GM21367 (cell line): ENCODE measurements around the gene WDHD1.
"Not testable (repeated sequence)": the region's sequence is repeated elsewhere in the genome, so short reads cannot be mapped to it uniquely, and the experiment has no call there.

Experiments
- ATAC-seq: cut with Tn5 transposase; IDR thresholded peaks from one replicate; pipeline ENCODE4 v1.9.1; 2021; ENCODE audit not compliant: unreplicated experiment

Gene WDHD1

DNA sequence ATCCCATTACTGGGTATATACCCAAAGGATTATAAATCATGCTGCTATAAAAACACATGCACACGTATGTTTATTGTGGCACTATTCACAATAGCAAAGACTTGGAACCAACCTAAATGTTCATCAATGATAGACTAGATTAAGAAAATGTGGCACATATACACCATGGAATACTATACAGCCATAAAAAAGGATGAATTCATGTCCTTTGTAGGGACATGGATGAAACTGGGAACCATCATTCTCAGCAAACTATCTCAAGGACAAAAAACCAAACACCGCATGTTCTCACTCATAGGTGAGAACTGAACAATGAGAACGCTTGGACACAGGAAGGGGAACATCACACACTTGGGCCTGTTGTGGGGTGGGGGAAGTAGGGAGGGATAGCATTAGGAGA is 73.3 kb downstream of the WDHD1 start:
- ATAC-seq = not testable (repeated sequence)

DNA sequence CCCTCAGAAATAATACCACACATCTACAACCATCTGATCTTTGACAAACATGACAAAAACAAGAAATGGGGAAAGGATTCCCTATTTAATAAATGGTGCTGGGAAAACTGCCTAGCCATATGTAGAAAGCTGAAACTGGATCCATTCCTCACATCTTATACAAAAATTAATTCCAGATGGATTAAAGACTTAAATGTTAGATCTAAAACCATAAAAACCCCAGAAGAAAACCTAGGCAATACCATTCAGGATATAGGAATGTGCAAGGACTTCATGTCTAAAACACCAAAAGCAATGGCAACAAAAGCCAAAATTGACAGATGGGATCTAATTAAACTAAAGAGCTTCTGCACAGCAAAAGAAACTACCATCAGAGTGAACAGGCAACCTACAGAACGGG is 74.1 kb downstream of the WDHD1 start:
- ATAC-seq = not testable (repeated sequence)

DNA sequence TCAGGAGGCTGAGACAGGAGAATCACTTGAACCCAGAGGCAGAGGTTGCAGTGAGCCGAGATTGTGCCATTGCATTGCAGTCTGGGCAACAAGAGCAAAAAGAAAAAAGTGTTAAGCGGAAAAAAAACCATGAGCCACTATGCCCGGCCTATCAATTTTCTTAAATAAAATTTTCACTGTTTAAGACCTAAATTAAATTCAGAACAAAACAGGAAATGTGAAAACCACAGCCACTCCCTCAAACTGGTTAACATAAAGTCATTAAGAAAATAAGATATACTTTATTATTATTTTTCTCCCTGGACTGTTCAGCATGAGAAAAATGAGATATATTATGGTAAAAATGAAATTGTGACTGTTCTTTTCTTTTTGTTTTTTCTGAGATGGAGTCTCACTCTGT is 79.7 kb downstream of the WDHD1 start:
- no peak for ATAC-seq

DNA sequence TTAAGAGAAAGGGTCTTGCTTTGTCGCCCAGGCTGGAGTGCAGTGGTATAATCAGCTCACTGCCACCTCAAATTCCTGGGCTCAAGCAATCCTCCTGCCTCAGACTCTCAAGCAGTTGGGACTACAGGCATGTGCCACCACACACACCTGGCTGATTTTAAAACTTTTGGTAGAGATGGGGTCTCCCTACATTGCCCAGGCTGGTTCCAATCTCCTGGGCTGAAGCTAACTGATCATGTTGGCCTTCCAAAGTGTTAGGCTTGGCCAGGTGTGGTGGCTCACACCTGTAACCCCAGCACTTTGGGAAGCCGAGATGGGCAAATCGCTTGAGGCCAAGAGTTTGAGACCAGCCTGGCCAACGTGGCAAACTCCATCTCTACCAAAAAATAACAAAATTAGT is 80.4 kb downstream of the WDHD1 start:
- ATAC-seq = no peak

DNA sequence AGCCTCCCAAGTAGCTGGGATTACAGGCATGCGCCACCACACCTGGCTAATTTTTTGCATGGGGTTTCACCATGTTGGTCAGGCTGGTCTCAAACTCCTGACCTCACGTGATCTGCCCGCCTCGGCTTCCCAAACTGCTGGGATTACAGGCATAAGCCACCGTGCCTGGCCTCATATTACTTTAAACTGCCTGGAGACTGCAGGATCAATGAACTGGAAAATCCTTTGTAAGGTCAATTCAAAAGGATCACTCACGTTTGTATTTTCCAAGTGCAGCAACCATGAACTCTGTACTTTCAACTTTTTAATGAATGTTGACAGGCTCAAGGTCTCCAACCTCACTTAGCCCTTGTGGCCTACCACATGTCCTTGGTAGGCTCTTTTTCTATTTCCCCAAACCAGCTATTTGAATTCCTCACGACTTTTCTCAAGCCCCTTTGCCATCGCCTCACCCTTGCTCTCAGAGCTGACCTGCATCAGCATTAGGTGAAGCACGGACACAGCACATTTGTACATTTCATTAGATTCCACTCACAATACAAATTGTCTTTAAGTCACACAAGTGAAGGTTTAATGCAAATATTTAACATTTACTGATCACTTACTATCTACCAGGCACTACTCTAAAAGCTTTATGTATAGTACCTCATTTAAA is 82.0 kb downstream of the WDHD1 start:
- ATAC-seq = no peak

DNA sequence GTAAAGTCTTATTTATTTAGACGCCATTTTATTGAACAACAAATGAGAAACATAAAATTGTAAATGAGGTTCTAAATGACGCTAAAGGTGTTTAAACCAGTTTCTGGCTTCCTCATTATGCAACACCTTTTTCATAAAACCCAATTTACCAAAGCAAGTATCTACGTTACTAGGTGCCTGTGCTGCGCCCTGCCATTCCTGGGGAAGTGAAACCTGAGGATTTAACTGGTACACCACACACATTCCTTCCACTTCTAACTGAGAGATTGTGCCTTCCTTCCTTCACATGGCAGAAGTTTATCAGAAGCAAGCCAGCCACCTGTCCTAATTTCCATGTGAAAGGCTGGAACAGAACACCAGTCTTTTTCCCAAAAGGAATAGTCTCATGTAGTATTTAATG is 84.0 kb downstream of the WDHD1 start:
- no peak for ATAC-seq

DNA sequence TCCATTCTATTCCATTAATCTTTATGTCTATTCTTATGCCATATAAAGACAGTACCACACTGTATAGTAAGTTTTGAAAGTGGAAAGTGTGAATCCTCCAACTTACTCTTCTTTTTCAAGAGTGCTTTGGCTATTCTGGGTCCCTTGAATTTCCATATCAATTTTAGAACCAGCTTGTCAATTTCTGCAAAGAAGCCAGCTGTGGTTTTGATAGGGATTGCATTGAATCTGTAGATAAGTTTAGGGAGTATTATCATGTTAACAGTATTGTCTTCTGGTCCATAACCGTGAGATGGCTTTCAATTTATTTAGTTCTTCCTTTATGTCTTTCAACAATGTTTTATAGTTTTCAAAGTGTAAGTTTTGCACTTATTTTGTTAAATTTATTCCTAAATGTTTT is 90.1 kb downstream of the WDHD1 start:
- no peak for ATAC-seq

DNA sequence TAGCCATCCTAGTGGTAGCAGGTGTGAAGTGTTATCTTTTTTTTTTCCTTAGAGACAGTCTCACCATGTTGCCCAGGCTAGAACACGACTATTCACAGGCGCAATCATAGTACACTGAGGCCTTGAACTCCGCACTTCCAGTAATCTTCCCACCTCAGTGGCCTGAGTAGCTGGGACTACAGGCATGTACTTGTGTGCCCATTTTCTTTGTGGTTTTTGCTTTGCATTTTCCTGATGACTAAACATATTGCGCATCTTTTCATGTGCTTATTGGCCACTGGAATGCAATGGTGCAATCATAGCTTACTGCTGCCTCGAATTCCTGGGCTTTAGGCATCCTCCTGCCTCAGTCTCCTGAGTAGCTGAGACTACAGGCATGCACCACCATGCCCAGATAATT is 90.9 kb downstream of the WDHD1 start:
- no peak for ATAC-seq

DNA sequence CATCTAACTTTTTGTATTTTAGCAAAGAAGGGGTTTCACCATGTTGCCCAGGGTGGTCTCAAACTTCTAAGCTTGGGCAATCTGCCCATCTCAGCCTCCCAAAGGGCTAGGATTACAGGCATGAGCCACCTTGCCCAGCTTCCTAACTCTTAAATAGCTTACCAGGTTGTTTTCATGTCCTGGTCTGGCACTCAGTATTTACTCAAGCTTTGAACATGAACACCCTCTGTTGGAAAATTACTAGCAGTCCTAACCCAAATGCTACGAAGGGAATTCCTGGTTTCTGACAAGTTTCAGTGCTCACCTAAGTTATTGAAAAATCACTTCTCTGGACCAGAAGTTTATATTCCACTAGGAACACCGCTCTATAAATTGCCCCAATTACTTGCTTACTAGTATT is 91.8 kb downstream of the WDHD1 start:
- no peak for ATAC-seq

DNA sequence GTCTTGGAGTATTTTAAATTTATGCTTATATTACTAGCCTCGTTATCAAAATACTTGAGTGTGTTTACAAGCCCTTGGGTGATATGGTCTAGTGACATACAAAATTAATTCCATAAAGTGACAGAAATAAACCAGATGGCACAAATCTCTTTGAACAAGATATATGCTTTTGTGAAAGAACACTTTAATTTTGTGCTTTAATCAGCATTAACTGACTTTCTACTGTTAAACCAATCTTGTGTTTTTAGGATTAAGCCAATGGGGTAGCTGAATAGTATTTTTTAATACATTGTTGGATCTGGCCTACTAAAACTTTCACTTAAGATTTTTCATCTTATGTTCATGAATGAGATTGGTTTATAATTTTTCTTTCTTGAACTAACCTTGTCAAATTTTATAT is 93.9 kb downstream of the WDHD1 start:
- ATAC-seq = no peak

DNA sequence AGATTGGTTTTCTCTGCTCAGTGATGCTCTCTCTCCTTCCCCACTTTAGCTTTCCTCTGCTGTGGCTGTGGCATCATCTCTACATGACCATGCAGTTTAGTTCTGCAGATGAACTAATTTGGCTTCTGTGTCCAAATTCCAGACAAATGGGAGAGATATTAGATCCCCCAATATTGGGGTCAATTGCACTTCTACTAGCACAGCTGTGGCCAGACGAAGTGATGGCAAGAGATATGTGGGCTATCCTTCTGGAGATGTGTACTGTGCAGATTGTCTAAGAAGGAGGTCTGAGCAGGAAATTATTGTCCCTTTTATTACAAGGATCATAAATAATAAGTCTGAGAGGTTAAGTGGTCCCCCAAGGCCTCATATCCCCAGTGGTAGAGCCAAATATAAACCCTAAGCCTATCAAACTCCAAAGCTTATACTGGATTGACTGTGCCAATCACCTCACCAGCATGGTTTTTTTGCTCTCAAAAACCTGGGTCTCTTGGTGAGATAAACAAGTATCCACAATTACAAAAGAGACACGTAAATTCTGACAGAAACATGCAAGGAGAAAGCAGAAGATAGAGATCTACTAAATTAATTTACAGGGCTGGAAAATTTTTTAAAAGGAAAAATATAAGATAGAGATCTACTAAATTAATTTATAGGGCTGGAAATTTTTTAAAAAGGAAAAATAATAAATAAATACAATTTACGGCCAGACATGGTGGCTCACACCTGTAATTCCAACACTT is 95.1 kb downstream of the WDHD1 start:
- ATAC-seq = no peak

DNA sequence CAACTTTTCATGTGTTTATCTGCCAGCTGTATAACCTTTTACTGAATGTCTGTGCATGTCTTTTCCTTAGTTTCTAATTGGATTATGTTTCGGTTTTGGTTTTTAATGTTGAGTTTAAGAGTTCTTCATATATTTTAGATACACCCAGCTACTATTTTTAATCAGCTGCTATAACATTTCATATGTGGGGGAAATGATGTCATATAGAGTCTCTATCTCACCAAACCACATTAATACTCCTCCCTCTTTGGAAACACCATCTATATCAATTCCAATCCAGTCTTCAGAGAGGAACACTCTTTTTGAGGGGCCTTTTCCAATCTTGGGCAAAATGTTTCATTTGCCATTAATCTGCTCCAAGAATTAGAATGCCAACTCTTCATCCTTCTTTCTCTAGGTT is 95.8 kb downstream of the WDHD1 start:
- no peak for ATAC-seq

DNA sequence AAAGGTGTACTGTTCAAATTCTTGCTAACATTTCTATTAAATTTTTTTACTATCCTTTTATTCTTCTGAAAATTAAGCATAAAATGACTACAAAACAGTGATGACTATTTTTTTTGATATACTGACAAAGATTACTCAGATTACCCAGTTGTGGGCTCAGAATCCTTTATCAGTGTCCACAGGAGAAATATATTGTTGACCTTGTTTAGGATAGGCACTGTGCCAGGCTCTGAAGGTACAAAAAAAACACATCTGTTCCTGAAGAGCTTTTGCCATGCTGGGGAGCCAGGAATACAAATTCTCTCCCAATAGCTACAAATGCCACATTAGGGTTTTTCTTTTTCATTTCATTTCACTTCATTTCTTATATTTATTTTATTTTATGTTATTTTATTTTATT is 97.3 kb downstream of the WDHD1 start:
- no peak for ATAC-seq

DNA sequence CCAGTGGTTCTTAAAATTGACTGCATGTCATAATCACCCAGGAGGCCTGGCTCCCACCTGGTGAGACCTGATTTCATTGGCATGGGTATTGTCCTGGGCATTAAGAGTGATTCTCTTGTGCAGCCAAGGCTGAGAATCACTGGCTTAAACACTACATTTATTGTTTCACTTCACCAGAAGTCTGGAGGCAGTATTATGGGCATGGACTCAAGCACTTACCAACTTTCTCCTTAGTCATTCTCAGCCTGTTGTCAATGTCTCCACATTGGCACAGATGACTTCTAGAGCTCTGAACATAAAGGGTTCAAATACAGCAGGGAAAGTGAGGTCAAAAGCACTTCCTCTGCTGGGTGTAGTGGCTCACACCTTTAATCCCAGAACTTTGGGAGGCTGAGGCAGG is 98.7 kb downstream of the WDHD1 start:
- ATAC-seq = no peak

DNA sequence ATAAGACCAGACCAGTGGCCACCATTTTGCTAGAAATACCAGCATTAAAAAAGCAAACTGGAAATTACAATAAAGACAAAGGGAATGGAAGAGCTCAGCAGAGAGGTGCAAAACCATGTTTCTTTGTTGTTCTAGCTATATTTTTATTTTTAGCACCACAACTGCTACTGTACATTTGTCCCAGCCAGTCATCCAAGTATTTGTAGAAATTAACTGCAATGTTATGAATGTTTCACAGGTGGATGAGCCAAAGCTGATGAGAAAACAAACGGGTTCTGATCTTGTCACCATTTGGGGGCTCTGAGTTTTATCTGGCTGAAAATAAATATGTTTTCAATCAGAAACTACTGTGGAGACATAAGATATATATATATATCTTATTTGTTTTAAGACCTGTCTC is 99.3 kb downstream of the WDHD1 start:
- ATAC-seq = no peak

DNA sequence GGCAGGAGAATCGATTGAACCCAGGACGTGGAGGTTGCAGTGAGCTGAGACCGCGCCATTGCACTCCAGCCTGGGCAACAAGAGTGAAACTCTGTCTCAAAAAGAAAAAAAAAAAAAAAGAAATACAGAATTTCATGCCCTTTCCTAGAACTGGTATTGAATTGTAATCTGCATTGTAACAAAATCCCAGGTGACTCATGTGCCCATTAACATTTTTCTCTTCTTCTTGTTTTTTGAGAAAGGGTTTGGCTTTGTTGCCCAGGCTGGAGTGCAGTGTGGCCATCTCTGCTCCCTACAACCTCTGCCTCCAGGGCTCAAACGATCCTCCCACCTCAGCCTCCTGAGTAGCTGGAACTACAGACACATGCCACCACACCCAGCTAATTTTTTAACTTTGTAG is 100.3 kb downstream of the WDHD1 start:
- ATAC-seq = not testable (repeated sequence)

DNA sequence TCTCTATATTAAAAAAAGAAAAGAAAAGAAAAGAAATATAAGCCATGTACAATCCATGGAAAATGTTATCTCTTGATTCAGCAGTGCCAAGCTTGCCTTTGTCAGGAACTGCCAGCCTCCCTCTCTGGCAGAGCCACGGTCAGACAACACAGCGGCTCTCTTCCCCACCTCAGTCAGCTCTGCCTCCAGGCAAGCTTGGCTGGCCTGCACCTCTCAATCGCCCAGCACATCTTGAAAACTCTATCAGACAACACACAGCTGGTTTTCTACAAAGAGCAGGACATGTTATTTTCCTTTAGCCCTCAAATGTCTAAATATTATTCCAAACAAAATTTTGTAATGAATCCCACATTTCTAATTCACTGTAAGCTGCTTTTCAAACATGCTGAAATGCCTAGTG is 104.3 kb downstream of the WDHD1 start:
- no peak for ATAC-seq

DNA sequence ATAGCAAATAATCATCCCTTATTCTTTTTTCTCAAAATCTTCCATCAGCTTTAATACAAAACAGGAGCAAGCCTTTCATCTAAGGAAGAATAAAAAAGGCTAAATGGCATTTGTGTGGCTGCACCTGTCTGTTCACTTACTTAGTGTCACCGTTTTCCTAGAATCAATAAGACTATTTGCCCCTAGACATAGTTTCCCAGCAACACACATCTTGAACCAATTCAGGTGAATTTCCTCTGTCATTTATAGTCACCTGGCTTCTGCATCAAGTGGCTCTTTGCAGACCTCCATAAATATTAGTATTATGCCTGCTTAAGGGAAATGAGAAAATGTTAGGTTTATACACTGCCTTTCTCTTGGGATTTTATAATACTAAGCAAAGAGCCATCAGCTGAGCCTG is 106.8 kb downstream of the WDHD1 start:
- no peak for ATAC-seq

DNA sequence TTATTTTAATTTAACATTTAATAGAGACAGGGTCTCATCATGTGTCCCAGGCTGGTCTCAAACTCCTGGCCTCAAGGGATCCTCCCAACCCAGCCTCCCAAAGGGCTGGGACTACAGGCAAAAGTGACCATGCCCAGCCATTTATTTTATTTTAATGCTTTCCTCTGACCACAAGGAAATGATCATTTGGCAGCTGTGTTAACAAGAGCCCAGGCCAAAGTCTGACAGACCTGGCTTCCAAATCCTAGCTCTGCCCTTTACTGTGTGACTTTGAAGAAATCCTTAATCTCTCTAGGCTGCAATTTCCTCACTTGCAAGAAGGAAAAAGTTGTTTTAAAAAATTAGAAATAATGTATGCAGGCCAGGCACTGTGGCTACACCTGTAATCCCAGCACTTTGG is 107.6 kb downstream of the WDHD1 start:
- no peak for ATAC-seq

DNA sequence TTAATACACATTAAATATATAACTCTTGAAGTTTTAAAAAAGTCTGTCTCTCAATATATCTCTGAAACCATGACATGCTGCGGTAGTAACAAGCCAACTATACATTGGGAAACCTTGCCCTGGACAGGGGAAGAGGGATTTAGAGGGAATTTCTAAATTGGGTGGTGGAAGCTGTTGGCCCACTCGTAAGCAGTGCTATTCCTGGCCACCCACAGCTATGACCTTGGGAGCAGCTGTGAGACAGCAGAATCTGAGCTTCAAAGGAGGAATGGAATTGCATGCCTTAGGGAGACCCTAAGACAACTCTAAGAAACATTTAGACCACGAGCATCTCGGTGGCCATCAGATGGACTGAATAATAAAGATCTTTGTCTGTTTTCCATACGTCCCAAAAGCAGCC is 108.5 kb downstream of the WDHD1 start:
- ATAC-seq = no peak

DNA sequence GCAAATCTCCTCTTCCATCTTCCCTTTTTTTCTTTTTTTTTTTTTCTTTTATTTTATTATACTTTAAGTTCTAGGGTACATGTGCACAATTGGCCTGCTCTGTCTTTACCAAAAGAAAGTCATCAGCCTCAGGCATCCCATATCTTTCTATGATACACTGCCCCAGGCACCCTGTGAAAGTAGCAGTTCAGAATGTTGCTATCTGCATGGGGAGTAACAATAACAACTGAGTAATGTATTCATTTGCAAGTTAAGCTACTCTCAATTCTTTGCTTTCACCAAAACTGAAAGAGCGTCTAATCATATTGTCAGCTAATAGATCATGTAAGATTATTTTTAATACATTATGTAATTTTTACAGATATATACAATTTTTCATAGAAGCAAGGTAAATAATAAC is 110.8 kb downstream of the WDHD1 start:
- ATAC-seq = no peak

DNA sequence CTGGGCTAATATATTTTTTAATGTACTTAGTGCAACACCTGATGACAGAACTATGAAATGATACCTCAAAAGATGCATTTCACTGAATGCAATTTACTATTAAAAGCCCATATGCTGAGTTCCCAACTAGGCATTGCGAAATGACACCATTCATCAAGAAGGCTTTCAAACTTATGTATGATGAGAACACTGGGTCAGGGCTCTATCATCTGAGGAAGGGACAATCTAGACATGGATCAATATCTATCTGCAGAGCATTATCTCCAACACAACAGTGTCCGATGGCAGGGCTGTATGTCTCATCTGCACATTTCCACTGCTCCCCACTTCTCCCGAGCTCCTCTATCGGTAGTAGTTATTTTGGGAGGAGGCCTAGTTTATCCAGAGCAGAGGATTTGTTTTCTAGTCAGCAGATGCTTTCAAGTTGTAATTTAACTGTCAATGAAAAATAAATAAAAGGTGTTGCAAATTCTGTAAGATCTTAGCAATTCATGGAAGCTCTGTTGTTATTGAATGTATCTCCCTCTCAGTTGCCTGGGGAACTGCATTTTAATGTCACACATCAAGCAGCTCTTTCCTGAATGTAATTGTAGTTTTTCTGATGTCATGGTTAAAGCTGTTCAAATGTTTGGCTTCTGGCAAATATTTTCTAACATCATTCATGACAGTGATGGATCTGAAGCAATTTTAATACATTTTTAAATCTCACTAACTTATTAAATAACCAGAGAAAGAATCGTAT is 116.9 kb downstream of the WDHD1 start:
- no peak for ATAC-seq
